GM18520 (cell line): ENCODE results near the gene RFESD.

Experiments
- ATAC-seq: cut with Tn5 transposase; IDR thresholded peaks from one replicate; pipeline ENCODE4 v1.9.1; 2021; ENCODE audit not compliant: unreplicated experiment

Gene RFESD

GRCh38 chr5:95660060-95660459 is 13.5 kb downstream of the RFESD start:
- no peak for ATAC-seq

- ATAC-seq: no peak
Measured at GRCh38 chr5:95662946-95663345, 16.4 kb downstream of the RFESD start.

DNA sequence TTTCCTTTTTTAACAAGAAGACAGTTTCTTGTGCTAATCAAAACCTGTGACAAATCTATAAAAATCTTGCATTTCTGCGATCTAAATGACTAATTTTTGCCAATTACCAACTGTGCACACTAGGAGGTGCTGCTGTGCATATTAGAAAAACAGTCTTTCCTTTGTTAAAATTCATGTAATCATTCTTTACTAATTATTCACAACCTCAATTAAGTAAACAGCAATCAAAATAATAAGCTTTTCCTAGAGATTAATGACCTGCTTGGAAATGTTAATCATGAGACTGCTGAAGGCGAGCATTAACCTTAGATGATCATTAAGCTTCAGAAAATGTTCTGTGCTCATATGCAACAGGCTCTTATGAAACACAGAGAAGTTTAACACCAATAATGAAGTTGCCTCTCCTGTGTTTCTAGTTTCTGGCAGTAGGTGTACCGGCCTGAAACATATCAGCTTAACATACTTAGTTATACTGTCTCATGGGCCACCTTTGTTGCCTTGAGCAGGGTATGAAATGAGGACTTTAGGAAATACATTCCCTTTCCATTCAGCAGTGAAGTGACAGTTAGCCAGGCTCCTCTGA is 17.7 kb downstream of the RFESD start:
- ATAC-seq: no peak

DNA sequence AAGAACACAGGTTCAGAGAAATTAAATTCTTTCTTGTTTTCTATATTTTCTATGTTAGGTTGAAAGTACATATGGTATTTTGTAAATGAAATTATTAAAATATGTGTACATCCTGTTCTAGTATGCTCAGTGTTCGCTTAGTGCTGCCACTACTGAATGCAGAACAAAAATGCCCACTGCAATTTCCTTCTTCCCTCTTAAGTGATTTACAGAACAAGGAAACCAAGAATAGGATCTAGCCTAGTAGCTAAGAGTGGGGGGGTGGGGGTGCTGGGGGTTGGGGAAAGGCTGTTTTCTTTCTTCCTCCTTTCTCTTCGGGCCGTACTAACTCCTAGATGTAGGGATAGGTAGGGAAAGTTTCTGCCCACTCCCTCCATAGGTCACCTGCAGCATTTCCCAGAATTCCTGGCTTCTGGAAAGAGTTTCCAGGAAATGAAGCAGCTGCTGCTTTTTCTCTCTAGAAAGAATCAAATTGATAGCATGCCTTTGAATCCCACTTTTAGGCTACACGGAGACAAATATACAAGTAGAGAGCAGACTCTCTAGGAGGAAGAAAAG is 20.6 kb downstream of the RFESD start:
- no peak for ATAC-seq

DNA sequence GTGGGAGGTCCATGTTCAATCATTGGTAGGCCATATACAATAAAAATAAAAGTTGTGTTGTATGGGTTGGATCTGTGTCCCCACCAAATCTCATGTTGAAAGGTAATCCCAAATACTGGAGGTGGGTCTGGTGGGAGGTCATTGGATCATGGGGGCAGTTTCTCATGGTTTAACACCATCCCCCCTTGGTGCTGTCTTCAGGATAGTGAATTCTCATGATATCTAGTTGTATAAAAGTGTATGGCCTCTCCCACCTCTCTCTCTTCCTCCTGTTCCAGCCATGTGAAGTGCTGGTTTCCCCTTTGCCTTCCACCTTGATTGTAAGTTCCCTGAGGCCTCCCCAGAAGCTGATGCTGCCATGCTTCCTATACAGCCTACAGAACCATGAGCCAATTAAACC is 21.1 kb downstream of the RFESD start:
- ATAC-seq: no peak

DNA sequence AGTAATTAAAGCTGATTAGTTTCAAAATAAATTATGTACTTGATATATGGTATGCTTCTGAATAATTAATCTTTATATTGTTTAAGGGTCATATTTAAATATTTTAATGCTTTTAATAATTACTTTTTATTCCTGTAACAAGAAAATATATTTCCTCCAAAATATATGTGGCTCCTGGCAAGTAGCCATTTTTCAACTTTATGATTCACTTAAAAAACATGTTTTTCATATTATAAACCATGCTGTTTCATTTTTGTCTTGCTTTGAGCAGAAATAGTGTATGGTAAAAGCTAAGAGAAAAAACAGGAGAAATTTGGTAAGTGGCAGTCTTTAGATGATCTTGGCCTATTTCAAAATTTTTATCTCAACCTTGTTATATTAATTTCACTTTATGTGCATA is 21.6 kb downstream of the RFESD start:
- ATAC-seq: no peak

DNA sequence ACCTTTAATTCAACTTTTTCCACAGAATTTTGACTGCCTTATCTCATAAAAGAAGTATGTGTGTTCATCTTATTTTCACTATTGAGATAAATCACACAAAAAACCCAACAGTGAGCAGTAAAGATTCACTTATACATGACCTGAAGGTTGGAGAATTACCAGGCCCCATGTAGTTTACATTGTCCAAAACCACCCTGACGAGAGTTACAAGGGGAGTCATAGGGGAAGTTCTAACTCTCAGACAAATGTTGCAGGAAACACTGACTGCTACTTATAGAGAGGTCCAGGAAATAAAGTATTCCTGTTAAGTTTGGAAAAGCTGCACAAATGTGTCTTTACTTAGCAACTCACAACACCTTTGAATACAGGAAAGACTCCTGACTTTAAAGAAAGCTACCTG is 22.2 kb downstream of the RFESD start:
- ATAC-seq: no peak

- no peak for ATAC-seq
Measured at GRCh38 chr5:95669540-95669939, 23.0 kb downstream of the RFESD start.

GRCh38 chr5:95669985-95670384 is 23.4 kb downstream of the RFESD start:
- no peak for ATAC-seq

- no peak for ATAC-seq
Measured at GRCh38 chr5:95670568-95670967, 24.0 kb downstream of the RFESD start.

- no peak for ATAC-seq
Measured at GRCh38 chr5:95671826-95672225, 25.2 kb downstream of the RFESD start.

DNA sequence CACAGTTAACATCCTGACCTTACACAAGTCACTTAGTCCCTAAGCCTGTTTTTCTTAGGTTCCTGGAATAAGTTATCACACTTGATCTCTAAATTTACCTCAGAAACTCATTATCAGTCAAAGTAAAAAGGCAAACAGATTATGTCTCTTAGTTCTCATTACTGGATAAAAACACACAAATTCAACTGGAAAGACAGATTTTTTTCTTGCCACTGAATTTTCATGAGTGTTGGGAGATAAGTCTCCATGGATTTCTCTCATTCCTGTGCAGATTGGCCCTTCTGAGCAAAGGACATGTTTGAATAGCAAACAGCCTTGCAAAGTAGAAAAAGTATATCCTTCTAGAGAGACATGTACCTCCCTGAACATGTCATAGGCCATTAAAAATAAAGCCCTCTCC is 26.1 kb downstream of the RFESD start:
- ATAC-seq: no peak

DNA sequence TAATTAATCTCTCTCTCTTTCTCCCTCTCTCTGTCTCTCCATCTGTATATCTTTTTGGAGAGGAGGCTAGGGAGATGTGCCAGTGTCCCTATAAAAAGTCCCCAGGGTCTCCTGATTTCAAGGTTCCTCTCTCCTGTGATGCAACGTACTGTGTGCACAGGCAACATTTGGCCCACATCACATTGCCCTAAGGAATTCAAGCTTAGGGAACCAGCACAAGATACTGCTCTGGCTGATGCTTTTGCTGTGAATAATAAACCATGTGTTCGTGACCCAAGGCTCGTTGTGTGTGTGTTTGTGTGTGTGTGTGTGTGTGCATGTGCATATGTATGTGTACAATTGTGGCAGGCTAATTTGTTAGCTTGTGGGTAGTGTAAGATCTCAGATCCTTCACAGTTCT is 26.5 kb downstream of the RFESD start:
- ATAC-seq: no peak

DNA sequence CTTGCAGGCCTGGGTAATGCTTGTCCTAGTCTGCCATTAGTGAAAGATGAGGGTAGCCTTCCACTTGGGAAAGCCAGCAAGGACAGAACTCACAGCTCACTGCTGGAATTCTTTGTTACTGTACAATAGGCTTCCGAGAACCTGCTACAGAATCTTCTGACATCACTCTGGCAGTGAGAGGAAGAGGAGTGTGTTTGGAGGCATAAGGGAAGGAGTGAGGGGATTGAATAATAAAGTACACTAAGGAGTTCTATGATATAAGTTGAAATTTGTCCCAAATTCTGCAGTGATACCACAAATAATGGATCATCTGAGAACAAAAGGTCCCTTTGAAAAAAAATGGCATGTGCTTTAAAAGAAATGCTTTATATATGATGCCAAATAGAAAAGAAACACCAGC is 36.3 kb downstream of the RFESD start, which contains the start of gene SPATA9:
Gene SPATA9 (minus strand): TSS at position 101 of the 400 bp plus-strand sequence. CDS start 137 bp downstream, outside the sequence.
- ATAC-seq: no peak

- ATAC-seq: no peak
Measured at GRCh38 chr5:95684361-95684760, 37.8 kb downstream of the RFESD start.

DNA sequence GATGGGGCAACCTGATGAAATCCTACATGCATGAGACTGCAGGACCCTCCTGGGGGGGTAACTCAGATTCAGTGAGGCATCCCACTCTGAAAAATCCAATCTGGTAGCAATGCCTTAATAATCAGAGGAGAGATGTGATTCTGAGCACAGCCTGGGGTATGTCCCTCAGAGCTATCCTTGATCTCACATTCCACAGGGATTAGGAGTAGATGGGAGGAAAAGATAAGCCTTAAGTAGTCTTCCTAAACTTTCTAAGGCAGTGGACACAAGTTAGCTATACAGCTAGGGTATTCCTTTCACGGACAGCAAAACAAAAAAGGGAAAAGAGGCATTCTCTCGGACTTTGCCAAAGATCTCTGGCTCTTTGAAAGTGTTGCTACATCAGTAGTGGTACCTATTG is 40.1 kb downstream of the RFESD start:
- ATAC-seq: no peak

DNA sequence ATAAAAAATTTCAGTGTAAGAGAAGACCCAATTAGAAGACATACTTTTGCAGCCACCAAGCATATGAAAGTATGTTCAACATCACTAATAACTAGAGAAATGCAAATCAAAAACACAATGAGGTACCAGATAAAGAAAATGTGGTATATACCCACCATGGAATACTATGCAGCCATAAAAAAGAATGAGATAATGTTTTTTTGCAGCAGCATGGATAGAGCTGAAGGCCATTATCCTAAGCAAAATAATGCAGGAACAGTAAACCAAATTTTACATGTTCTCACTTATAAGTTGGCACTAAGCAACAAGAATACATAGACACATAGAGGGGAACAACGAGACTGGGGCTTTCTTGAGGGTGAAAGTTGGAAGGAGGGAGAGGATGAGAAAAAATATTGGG is 43.1 kb downstream of the RFESD start:
- no peak for ATAC-seq

DNA sequence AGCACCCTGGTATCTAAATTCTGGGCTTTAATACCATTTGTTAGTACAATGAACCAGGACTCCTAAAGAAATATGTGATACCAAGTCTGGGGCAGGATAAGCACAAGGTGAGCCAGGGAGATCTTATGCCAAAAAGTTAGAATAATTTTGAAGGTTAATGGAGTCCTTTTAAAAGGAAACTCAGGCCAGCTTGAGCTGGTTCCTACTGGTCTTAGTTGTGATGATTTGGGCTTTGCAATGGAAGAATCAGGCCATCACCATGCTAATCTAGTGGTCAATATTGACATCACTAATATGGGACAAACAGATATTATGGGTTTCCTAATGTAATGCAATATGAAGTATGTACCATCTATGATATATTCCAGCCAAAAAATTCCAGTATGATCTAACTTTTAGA is 43.8 kb downstream of the RFESD start:
- no peak for ATAC-seq

DNA sequence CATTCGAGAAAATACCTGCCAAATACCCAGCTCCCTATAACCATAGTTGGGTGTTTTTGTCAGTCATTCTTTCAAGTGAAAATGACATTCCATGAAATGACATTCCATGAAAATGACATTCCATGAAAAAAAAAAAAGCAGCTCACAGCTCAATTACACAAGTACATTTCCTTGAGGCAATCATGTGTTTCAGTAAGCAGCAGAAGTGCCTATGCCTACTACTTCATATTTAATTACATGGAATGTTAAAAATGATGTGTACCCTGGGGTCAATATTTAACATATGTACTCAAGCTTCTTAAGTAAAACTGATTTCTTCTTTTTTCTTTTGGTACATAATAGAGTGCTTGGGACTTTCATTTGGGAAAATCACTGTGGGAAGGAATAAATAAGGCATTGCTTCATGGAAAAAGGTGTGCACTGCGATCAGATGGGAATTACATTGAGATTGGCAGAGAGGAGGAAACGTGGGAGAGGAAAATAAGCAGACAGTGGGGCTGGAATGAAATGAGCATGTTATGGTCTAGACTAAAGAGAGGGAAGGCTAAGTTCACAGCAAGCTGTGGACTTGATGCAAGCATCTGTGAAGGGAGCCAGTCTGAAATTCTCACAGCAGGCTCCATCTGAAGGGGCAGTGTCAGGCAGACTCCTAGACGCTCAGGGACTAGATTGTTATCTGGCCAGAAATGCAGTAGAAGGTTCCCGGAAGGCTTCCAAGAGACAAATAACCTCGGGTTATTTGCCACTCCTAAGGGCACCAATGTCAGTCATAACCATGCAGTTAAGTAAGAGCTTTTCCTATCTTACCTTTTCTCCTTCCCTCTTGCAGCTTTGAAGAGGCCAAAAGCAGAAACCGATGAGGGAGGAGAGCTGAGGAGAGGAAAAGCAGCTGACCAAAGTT is 51.5 kb downstream of the RFESD start:
- ATAC-seq: no peak

- ATAC-seq: no peak
Measured at GRCh38 chr5:95699337-95699736, 52.8 kb downstream of the RFESD start.

DNA sequence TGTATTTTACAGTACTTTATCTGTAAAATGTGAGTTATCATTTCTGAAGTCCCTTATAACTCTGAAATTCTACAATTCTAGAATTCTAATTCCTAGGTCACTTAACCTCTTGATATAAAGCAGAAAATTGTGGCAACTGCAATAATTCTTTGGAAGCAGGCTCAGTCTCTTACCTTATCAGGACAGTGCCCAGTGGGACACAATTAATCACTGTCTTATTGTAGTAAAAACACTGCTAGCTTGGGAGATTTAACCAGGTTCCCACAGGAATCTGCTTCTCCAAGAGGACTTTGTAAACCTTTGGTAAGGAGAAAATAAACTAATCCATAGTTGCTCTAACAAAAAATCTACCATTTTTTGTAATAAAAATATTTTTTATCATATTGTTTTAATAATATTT is 54.5 kb downstream of the RFESD start:
- no peak for ATAC-seq

- ATAC-seq: no peak
Measured at GRCh38 chr5:95704150-95704549, 57.6 kb downstream of the RFESD start.
